Vagina (tissue), 2 donors: ENCODE measurements around the gene ZWILCH.

Source experiments
- CTCF ChIP-seq, 3 experiments: fragments of 450-650 bp in 2 of 3; fragments of 200-600 bp in 1 of 3; sonication (generic) in 1 of 3; IDR thresholded peaks; one replicate each; pipeline ENCODE4 v1.5.1; 2017 to 2019; ENCODE audit warnings: antibody characterized with exemption in 3 of 3, mild to moderate bottlenecking in 2 of 3, moderate library complexity in 2 of 3
- POLR2A ChIP-seq, 2 donors: fragments of 450-650 bp; IDR thresholded peaks; one replicate each; pipeline ENCODE4 v1.6.1; 2017; ENCODE audit warnings: antibody characterized with exemption in 2 of 2, mild to moderate bottlenecking in 2 of 2, moderate library complexity in 2 of 2
- POLR2AphosphoS5 ChIP-seq, 2 donors: sonication (generic); formaldehyde crosslinking; IDR thresholded peaks; one replicate each; pipeline ENCODE4 v1.9.0; 2017; ENCODE audit warnings: antibody characterized with exemption in 2 of 2, mild to moderate bottlenecking in 2 of 2, low read depth in 1 of 2; ENCODE audit not compliant: insufficient read depth in 1 of 2

GRCh38 chr15:66588537-66588936, 83.4 kb downstream of the ZWILCH start:
- no peak for TF ChIP-seq CTCF (IDR thresholded peaks at IDR 0.05)
- TF ChIP-seq POLR2AphosphoS5 (IDR thresholded peaks at IDR 0.05; ENCODE audit: insufficient read depth in 1 of 2, low read depth in 1 of 2) = no peak
- TF ChIP-seq POLR2A (IDR thresholded peaks at IDR 0.05) = no peak
